Forelimb muscle (tissue), 1 donor: ENCODE results near the gene CCN5. TPM values are rescaled to one million over a fixed set of nuclear protein-coding genes. Genes with fewer than 3 reads are reported as not detected.
"Not testable (repeated sequence)": the region's sequence is repeated elsewhere in the genome, so short reads cannot be mapped to it uniquely, and the experiment has no call there.

Experiments used
- DNase-seq: peaks from one replicate; pipeline ENCODE4 v3.0.0-alpha.2; 2013; ENCODE audit warnings: low read depth
- polyA plus RNA-seq: library from polyadenylated mRNA; unstranded; fragments of 120-200 nt; gene quantifications from one replicate; pipeline ENCODE4 v1.2.1, GENCODE V29; 2013; ENCODE audit not compliant: insufficient read length

CCN5 gene
- polyA plus RNA-seq, 1 donor, result 0.06 TPM

DNA sequence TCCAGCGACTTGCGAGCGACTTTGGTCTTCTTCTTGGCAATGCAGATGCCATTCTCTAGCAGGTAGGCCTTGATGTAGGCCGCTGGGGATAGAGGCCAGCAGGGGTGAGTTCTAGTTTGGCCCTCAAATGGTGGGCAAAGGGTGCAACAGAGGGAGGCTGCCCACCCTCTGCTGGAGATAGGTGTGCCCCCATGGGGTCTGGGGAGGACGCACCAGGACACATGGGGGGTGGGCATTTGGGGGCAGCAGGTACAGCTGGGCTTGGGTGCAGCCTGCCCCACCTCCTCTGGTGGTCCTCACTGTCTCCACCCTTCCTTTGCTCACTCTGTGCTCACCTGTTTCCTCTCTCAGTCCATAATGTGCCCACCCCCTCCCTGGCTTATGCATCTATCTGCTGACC is 41.8 kb downstream of the CCN5 start:
- DNase-seq, result no peak

GRCh38 chr20:44758247-44759101 is 43.3 kb downstream of the CCN5 start:
- DNase-seq, result no peak

DNA sequence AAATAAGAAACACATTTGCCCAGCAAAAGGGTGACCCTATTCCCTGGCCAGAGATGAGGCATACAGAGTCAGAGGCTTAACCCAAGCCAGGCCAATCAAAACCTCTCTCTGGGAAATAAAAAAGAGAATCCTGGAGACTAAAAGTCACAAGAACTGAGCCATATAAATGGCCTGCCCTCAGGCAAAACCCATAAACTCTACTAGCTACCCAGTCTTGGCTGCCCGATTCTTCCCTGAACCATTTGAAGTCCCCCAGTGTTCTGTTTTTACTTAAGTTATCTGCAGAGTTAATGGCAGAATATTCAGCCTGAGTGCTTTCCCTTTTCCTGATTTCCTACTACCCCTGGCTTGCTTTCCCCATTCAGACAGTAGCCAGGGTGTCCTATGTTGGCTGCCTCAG is 44.4 kb downstream of the CCN5 start:
- DNase-seq, result no peak

DNA sequence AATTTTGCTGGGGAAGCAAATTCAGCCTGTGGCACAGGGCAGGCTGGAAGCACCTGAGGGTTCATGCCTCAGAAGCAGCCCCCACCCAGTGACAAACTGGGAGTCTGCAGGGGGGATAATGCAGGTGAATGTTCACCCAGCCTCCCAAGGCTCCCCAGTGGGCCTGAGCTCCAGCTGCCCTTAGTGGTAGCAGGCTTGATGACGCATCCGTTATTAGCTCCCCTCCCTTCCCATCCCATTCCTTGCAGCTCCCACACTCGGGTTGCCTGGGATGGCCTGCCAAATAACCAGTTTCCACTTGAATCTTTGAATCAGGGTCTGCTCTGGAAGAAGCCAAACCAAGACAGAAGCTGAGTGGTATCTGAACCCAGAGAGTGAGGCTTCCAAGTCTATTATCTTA is 46.3 kb downstream of the CCN5 start:
- DNase-seq, result no peak

- DNase-seq, result no peak
Observed at GRCh38 chr20:44762466-44763140, 47.4 kb downstream of the CCN5 start.

GRCh38 chr20:44763798-44764197 is 48.6 kb downstream of the CCN5 start:
- DNase-seq, result not testable (repeated sequence)

DNA sequence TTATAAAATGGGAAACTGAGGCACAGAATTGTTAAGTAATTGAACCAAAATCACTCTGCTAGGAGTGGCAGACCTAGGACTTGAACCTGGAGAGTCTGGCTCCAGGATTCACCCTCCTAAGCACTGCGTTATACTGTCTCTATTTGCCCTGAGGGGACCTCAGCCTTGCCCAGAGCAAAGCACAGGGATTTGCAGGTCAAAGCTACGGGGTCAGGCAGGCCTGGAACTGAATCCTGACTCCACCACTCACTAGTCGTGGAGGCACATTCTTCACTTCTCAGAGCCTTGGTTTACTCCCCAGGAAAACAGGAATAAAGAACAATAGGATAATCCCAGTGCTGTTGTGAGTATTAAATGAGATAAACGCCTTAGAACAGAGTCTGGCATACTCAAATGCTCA is 49.9 kb downstream of the CCN5 start:
- no peak for DNase-seq

DNA sequence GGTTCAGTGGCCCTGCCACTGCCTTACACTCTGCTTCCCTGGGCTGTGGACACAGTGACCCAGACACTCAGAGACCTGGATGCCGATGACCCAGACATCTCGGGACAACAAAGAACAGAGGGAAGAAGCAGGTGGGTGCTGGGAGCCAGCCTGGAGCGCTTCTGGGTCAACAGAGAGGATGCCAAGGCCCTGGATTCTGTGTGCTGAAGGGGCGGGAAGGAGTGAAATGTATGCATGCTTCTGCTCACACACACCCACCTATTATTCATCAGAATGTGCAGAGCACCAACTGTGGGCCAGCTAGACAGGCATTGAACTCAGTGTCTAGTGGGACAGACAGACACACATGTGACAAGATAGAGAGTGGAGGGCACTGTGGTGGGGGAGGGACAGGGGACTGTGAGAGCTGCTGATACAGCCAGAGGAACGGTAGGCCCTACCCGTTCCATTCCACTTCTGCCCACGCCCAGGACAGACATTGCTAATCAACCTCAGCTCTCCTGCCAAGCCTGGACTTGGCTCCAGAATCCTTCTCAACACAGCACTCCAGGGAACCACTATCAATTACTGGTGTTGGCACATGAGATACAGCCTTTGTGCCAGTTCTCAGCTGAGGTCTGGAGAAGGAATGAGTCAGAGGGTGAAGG is 50.7 kb downstream of the CCN5 start:
- DNase-seq, result no peak

DNA sequence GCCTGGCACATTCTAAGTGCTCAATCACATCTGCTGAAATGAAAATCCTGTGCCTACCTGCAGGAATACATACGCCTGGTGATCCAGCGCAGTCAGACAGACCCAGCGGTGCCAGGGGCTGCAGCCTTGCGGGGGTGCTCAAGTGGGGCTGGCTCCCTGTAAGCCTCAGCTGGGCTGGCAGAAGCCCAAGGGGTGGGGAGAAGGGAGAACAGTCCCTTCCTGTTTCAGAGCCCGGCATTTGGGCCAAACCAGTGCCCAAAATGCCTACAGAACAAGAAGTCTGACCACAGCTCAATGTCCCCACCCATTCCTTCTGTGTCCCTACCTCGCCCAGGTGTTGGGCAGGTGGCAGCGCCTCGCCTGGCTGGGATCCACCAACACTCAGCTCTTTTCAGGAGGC is 53.1 kb downstream of the CCN5 start:
- no peak for DNase-seq

- no peak for DNase-seq
Observed at GRCh38 chr20:44768854-44769480, 53.8 kb downstream of the CCN5 start.

DNA sequence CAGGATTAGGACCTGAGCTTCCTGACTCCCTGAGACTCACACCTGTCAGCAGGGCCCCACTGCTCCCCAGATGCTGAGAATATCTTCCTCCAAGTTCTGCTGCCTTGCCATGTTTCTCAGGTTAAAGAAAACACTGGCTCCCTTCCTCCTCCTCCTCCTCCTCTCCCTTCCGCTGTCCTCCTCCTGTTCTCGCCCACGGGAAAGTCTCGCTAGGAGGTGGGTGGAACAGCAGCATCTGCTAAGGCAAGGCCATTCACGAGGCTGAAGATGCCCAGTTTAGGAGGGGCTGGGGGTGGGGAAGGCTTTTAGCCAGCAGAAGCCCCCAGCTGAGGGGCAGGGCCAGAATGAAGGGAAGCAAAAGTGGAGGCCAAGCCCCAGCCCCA is 54.3 kb downstream of the CCN5 start:
- no peak for DNase-seq

DNA sequence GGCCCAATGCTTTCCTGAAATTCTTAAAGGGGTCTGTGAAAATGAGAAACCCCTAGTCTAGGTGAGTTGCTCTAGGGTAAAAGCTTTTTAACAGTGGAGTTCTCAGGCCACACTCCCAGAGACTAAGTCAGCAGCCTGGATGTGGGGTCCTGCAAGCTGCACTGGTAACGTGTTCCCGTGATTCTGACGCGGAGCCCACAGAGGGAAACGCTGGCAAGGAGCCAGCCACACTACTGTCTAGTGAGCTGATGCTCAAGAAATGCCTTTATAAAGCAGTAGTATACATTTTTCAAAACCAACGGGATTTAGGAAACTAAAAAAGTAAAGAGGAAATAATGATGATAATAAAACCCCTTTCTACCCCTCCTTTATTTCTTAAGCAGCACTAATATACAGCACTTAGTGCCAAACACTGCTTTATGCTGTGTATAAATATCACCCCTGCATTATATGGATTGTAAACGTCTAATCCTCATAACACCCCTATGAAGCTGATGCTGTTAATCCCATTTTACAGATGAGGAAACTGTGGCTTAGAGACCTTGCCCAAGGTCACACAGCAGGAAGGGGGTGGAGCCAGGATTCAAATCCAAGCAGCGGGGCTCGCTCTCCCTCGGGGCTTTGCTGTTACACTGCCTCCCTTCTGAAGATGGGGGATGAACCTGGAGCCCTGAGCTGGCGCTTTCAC is 55.5 kb downstream of the CCN5 start:
- DNase-seq, result no peak

DNA sequence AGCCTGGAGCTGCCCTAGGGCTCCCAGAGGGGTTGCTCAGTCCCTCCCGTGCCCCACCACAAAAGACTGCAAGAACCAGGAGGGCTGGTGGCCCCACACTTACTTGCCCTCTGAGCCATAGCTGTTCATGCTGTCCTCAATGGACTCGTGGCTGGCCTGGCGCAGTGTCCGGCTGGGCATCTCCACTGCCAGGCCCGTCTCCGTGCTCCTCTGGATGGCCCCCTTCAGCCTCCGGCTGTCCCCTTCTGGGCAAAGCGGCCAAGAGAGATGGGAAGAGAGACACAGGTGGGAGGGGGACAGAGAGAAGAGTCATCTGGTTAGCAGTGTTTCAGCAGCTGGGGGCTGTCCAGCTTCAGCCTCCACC is 56.0 kb downstream of the CCN5 start:
- DNase-seq, result no peak

DNA sequence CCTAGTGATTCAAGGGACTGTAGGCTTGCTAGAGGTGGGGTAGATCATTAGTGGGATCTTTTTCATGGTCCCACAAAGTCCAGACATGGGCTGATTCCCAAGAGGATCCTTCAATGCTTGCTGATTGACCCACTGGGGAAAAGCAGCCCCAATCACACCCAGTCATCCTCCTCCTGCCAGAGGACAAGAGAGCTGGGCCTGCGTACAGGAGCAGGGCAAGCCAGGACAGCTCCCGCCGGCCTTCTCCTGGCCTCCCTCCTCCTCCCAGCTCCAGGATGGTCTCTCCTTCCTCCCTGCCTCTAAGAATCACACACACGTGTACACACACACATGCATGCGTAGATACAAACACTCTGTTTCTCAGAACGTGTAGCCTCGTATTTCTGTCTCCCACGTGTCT is 57.5 kb downstream of the CCN5 start:
- DNase-seq, result no peak

DNA sequence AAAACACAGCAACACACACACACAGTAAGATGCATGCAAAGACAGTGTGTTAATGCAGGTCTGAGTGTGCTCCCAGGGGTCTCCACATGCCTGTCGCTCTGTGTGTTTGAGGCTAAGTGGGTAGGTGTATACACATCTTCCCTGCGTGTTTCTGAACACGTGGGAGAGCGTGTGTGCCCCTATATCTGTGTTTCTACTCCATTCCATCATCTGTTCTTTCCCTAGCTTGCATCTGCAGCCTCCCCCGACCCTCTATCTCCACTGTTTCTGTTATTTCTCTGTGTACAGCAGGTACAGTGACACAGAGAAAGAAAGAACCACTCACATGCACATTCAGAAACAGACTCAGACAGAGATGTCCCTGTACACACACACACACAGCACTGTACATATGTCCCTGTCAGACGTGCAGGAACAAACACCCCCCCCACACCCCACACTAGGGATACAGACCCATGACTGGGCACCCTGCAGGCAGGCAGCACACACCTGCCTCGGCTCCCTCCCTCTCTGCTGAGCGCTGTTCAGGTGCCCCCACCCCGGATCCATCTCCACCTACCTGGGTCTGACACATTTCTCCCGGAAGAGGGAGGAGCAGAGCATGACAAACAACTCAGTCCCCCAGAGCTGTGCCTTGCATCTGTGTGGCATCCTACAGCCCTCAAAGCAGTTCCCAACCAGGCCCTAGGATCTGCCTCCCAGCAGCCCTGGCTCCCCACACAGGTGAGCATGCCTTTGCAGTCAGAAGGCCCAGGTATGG is 58.1 kb downstream of the CCN5 start:
- no peak for DNase-seq

GRCh38 chr20:44776980-44777379 is 61.8 kb downstream of the CCN5 start:
- DNase-seq, result no peak

Other genes starting within 250 kb of the CCN5 start
- 4.1 TPM for gene TTPAL, start 239.5 kb upstream of the CCN5 start, polyA plus RNA-seq
- gene SERINC3, start 193.3 kb upstream of the CCN5 start, polyA plus RNA-seq, result 52.6 TPM
- gene PKIG, start 132.8 kb upstream of the CCN5 start, polyA plus RNA-seq, result 48.1 TPM
- gene ADA, start 63.7 kb upstream of the CCN5 start, polyA plus RNA-seq, result 5.8 TPM
- 0.20 TPM for gene KCNK15, start 30.5 kb downstream of the CCN5 start, polyA plus RNA-seq
- 7.6 TPM for gene RIMS4, start 95.2 kb downstream of the CCN5 start, polyA plus RNA-seq
- gene YWHAB, start 170.3 kb downstream of the CCN5 start, polyA plus RNA-seq, result 91.6 TPM
- 15.7 TPM for gene PABPC1L, start 194.7 kb downstream of the CCN5 start, polyA plus RNA-seq
- 13.3 TPM for gene TOMM34, start 245.0 kb downstream of the CCN5 start, polyA plus RNA-seq